ENCODE results near the gene KRT3. TPM values are rescaled to one million over a fixed set of nuclear protein-coding genes. Genes with fewer than 3 reads are reported as not detected.

KRT3 gene
- total and polyA plus RNA-seq, 2 experiments from 2014 or later: not detected

DNA sequence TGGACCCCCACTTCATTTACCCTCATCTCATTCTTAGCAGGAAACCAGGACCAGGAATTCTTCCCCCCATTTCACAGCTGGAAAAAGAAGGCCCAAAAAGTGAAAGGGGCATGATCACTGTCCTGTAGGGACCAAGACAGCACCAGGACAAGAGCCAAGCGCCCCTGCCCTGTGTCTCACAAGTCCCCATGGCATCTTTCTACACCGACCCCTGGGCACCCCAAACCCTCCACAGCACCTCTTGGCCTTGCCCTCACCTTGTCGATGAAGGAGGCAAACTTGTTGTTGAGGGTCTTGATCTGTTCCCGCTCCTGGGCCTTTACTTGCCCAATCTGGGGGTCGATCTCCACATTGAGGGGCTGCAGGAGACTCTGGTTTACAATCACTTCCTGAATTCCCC, 19.5 kb downstream of the KRT3 start:
- TF ChIP-seq, protein P1, sequence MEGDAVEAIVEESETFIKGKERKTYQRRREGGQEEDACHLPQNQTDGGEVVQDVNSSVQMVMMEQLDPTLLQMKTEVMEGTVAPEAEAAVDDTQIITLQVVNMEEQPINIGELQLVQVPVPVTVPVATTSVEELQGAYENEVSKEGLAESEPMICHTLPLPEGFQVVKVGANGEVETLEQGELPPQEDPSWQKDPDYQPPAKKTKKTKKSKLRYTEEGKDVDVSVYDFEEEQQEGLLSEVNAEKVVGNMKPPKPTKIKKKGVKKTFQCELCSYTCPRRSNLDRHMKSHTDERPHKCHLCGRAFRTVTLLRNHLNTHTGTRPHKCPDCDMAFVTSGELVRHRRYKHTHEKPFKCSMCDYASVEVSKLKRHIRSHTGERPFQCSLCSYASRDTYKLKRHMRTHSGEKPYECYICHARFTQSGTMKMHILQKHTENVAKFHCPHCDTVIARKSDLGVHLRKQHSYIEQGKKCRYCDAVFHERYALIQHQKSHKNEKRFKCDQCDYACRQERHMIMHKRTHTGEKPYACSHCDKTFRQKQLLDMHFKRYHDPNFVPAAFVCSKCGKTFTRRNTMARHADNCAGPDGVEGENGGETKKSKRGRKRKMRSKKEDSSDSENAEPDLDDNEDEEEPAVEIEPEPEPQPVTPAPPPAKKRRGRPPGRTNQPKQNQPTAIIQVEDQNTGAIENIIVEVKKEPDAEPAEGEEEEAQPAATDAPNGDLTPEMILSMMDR (IDR thresholded peaks at IDR 0.05; ENCODE audit: low read depth, low read length): no peak
- H3K36me3 ChIP-seq: no peaks in the 10 kb centered on the region
- H3K27me3 ChIP-seq: peaks cover 68% of the 10 kb centered on the region
- no peak for DNase-seq (ENCODE audit: low read depth in 1 of 2, low spot score in 1 of 2)
- no peaks in the 10 kb centered on the region for H3K9me3 ChIP-seq (ENCODE audit: low read depth)
- no peak overlapping the region for H3K27ac ChIP-seq
- no peak overlapping the region for H3K4me3 ChIP-seq
- no peaks in the 10 kb centered on the region for H3K4me1 ChIP-seq (ENCODE audit: low read depth)

DNA sequence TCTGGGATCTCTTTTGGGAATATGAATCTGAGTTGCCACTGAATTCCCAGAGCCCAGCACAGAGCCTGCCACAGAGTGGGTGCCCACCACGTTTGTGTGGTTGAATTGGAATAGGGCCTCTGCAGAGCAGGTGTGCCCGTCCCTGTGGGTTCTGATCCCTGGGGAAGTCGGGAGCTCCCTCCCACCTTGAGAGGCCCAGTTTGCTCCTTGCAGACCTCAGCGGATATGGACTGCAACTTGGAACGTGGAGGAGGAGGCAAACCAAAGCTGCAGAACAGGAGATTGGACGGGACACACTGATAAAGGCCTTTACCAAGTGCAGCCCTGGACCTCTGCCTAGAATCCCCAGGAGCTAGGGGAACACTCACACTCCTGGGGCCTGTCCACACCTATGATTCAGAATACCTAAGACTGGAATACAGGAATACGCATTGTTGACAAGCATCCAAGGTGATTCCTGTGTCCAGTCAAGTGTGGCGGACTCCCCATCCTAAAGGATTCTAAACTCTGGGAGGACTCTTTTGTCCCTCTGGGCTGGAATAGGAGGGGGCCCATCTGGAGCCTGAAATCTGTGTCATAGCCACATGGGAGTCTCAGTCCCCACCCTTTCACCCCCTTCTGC, 21.2 kb downstream of the KRT3 start:
- Histone ChIP-seq H3K27ac (no peak overlapping the region), H3K4me1 (ENCODE audit: low read depth) (no peaks in the 10 kb centered on the region), H3K36me3 (no peaks in the 10 kb centered on the region), H3K9me3 (ENCODE audit: low read depth) (no peaks in the 10 kb centered on the region), H3K27me3 (peaks cover 51% of the 10 kb centered on the region), H3K4me3 (no peak overlapping the region)
- TF ChIP-seq, protein P1 (IDR thresholded peaks at IDR 0.05; ENCODE audit: low read depth, low read length): no peak
- no peak for DNase-seq (ENCODE audit: low read depth in 1 of 2, low spot score in 1 of 2)

- Histone ChIP-seq H3K9me3 (ENCODE audit: low read depth) (no peaks in the 10 kb centered on the region), H3K27me3 (peaks cover 34% of the 10 kb centered on the region), H3K27ac (no peak overlapping the region), H3K36me3 (no peaks in the 10 kb centered on the region), H3K4me1 (ENCODE audit: low read depth) (no peaks in the 10 kb centered on the region), H3K4me3 (no peak overlapping the region)
- TF ChIP-seq, protein P1 (IDR thresholded peaks at IDR 0.05; ENCODE audit: low read depth, low read length): no peak
- no peak for DNase-seq (ENCODE audit: low read depth in 1 of 2, low spot score in 1 of 2)
Observed at GRCh38 chr12:52772772-52773171, 23.1 kb downstream of the KRT3 start.

GRCh38 chr12:52772188-52772587, 23.7 kb downstream of the KRT3 start:
- TF ChIP-seq, protein P1 (IDR thresholded peaks at IDR 0.05; ENCODE audit: low read depth, low read length): no peak

DNA sequence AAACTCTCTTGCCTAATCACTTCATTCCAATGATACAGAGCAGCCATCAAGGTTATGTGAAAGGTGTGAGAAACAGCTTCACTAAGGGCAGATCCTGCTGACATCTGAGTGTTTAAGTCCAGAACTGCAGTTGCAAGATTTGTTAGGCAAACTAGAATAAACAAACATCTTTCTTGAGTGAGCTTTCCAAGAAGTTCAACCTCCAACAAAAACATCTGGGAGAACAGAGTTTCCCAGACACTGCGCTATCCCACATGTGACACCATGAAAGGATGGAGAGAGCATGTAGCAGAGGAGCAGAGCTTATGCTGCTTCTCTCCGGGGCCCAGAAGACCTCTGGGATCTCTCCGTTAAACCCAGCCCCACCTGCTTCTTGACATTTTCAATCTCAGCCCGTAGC, 24.4 kb downstream of the KRT3 start:
- no peak overlapping the region for H3K27ac ChIP-seq

More at GRCh38 chr12:52772188-52772587, 23.7 kb downstream of the KRT3 start:
- H3K4me3 ChIP-seq: no peak overlapping the region
- H3K4me1 ChIP-seq (ENCODE audit: low read depth): no peaks in the 10 kb centered on the region
- DNase-seq (ENCODE audit: low read depth in 1 of 2, low spot score in 1 of 2): no peak
- no peaks in the 10 kb centered on the region for H3K9me3 ChIP-seq (ENCODE audit: low read depth)
- no peaks in the 10 kb centered on the region for H3K36me3 ChIP-seq
- peaks cover 28% of the 10 kb centered on the region for H3K27me3 ChIP-seq
- no peak overlapping the region for H3K27ac ChIP-seq

More for the DNA sequence above, 24.4 kb downstream of the KRT3 start:
- no peaks in the 10 kb centered on the region for H3K9me3 ChIP-seq (ENCODE audit: low read depth)
- peaks cover 26% of the 10 kb centered on the region for H3K27me3 ChIP-seq
- no peak for DNase-seq (ENCODE audit: low read depth in 1 of 2, low spot score in 1 of 2)
- H3K4me1 ChIP-seq (ENCODE audit: low read depth): no peaks in the 10 kb centered on the region
- no peaks in the 10 kb centered on the region for H3K36me3 ChIP-seq
- H3K4me3 ChIP-seq: no peak overlapping the region
- TF ChIP-seq, protein P1 (IDR thresholded peaks at IDR 0.05; ENCODE audit: low read depth, low read length): no peak
